HG03469 (cell line): ENCODE results near the gene C1QTNF8.
"Not testable (repeated sequence)": the region's sequence is repeated elsewhere in the genome, so short reads cannot be mapped to it uniquely, and the experiment has no call there.

Experiments used
- ATAC-seq: cut with Tn5 transposase; IDR thresholded peaks from one replicate; pipeline ENCODE4 v1.9.1; 2021; ENCODE audit warnings: mild to moderate bottlenecking, moderate library complexity, moderate number of reproducible peaks; ENCODE audit not compliant: unreplicated experiment

Gene C1QTNF8

DNA sequence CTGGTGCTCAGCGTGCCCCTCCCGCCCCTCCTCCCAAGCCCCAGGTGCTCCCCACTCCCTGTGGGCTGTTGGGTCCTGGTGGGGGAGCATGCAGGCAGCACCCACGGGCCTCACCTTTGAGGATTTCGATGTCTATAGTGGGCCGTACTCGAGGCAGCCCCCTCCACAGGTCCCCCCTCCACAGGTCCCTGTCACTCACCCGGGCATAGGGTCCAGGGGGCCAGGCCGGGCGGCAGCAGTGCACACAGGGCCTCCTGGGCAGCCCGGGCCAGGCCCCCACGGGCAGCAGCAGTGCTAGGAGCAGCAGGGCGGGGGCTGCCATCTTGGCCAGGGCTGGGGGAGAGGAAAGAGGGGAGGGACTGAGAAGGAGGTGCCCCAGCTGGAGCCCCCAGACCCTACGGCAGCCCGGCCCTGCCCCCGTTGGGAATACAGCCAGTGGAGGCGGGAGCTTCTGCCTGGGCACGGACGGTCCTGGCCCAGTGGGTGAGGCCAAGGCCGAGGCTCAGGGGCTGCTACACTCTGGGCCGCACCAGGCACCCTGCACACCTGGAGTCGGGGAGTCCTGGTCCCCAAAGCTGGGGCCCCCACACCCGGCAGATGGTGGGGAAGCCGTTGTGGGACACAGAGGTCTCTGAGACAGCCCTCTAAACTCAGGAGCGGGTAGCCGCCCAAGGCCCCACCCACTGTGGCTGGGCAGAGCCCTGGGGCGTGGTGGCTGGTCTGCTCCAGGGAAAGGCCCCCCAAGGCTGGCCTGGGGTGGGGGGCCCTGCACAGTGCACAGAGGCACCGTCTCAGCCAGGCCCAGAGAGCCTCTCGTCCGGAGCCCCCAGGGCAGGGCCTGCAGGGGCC is 1.2 kb downstream of the C1QTNF8 start:
- no peak for ATAC-seq

DNA sequence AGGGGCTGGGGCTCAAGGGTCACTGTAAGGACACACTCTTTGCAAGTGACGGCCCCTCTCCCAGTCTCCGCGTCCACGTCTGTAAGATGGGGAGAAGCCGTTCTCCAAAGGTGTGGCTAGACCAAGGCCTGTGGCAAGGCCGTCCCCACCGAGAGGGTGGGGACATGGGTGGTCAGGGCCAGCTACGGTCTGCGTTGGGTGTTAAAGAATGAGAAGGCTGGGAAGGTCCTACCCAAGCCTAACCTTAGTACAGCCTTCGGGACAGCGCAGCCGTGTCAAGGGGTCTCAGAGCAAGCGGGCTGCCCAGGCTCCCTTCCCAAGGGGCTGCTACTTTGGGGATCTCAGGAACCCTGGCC is 1.9 kb downstream of the C1QTNF8 start:
- no peak for ATAC-seq

DNA sequence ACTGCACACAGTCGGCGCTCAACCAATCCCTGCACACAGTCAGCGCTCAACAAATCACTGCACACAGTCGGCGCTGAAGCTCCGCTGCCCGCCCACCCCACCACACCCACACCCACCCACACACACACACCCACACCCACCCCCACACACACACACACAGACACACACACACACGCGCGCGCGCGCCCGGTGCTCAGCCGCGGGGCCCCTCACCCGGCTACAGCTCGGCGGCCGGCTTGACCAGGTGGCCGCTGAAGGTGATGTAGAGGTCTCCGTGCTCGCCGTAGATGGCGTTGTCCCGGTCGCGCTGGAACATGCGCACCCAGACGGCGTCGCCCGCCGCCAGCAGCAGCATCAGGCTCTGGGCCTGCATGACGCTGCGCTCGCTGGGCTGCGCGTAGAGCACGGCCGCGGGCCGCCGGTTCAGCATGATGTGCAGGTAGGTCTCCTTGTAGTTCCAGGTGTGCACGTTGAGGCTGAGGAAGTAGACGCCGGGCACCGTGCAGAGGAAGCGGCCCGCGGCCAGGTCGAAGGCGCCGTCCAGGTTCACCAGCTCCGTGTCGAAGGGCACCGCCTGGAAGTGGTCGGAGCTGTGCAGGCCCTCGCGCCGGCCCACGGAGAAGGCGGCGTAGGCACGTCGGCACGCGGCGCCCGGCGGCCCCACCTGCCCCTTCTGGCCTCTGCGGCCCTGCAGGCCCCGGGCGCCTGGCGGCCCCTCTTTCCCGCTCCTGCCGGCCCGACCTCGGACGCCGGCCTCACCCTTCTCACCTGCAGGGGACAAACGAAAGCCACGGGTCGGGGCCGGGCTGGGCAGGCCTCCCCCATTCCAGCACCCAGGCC is 2.5 kb downstream of the C1QTNF8 start:
- ATAC-seq: no peak

DNA sequence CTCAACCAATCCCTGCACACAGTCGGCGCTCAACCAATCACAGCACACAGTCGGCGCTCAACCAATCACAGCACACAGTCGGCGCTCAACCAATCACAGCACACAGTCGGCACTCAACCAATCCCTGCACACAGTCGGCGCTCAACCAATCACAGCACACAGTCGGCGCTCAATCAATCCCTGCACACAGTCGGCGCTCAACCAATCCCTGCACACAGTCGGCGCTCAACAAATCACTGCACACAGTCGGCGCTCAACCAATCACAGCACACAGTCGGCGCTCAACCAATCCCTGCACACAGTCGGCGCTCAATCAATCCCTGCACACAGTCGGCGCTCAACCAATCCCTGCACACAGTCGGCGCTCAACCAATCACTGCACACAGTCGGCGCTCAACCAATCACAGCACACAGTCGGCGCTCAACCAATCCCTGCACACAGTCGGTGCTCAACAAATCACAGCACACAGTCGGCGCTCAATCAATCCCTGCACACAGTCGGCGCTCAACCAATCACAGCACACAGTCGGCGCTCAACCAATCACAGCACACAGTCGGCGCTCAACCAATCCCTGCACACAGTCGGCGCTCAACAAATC is 3.3 kb downstream of the C1QTNF8 start:
- ATAC-seq: not testable (repeated sequence)

DNA sequence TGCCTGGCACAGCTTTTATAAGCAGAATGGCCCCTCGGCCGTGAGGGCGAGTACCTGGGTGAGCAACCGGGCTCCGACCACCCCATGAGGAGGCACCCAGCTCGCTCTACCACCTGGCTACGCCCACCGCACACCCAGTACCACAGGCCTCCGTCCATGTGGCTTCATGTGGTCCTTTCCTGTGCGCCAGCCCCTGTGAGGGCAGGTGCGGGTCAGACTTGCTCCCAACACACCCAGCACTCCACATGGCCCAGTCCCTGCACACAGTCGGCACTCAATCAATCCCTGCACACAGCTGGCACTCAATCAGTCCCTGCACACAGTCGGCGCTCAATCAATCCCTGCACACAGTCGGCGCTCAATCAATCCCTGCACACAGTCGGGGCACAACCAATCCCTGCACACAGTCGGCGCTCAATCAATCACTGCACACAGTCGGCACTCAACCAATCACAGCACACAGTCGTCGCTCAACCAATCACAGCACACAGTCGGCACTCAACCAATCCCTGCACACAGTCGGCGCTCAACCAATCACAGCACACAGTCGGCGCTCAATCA is 4.0 kb downstream of the C1QTNF8 start:
- ATAC-seq: no peak

DNA sequence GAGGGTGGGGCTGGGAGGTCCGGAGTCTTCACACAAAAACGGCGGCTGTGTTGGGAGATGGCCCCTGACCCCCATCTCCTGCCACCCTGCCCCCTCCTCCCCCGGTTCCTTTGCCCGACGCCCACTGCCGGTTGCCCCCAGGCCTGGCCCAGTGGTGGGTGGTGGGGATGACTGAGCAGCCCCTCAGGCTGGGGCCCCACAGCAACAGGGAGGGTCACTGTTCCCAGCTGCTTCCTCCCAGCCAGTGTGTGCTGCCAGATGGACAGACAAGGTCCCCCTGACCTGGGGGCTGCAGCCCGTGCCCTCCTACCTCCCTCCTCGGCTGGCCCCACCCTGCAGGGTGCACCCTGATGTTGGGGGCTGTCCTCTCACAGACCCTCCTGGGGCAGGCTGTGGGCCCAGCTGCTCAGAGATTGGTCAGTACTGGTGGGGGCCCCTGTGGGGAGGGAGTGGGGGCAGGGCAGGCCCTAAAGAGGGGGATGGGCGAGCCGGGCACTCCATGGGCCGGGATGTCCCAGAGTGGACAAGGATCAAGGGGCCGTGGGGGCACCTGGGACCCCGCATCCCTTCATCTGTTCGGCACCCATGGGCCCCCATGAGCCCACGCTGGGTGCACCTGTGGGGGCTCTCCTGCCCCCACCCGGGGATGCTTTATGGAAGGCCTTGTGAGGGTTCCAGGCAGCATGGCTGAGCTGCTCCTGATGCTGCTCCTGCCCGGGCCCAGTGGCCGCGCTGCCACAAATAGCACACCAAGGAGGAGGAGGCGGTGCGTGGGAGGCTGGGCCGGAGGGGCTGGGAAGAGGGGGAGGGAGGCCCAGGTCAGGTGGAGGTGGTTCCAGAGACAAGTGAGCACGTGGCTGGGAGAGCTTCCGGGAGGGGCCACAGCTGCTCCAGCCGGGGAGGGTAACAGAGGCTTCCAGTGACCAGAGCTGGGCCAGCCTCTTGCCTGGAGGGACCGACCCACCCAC is 5.1 kb downstream of the C1QTNF8 start:
- no peak for ATAC-seq

DNA sequence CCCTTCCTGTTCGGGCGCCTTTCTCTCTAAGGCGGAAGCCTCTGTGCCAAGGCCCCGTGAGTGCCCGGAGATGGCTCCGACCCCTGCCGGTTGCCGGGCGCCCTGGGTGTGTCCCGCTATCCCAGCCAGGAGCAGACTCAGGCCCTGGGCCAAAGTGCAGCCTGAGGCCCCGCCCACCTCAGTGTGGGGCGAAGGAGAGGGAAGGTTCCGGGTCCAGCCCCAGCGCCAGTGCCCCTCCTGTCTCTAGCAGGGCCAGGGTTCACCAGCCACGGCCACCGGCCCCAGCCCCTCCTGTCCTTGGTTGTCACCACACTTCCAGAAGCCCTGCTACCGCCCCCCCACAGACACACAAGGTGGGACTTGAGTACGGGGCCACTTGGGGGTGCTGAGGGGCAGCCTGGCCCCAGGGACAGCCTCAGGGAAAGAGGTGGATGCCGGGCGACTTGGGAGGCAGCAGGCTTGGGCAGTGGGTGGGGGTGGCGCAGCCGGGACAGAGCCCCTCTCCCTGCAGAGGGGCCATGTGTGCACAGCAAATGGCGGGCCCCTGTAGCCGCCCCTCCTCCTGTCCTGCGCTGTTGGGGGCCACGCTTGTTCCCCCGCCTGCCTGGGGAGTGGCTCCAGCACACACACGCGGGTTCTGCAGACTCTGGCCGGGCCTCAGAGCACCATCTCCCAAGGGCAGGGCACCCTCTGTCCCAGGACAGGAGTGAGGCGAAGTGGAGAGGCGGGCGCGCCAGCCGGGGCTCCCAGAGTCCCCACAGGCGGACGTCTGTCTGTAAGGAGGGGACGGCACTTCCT is 6.0 kb downstream of the C1QTNF8 start:
- no peak for ATAC-seq

GRCh38 chr16:1089439-1089821 is 6.6 kb downstream of the C1QTNF8 start:
- no peak for ATAC-seq

DNA sequence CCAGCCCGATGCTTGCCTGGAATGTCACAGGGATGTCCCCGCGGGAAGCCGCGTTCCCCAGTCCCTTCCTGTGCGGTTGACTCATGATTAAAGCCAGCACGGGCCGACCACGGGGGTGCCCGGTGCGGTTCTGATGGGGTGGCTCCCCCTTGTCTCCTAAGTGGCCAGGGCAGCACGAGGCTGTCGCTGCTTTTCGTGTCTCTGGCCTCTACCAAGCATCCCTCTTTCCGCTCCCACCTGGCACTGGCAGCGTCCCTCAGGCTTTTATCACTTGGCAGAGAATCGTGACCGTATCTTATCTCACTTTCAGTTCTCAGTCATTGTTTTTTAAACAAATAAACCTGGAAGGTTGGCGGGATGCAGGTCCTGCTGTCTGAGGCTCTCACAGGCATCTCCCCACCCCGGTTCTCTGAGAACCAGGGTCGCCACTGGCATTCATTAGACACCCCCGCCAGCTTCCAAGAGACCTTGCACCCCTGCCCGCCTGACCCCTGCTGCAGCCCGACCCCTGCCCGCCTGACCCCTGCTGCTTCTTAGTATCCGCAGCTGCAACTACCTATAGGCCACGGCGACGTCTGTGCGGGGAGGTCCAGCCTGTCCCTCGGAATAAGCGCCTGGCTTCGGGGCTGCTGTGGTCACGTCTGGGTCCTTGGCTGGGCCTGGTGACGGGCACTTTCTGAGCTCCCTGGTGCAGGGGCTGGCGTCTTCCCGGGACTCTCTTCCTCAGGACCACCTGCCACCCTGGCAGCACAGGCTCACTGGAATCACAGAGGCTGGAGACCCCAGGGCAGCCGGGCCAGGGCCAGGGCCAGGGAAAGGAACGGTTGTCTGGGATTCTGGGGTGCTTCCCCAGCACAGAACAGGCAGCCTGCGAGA is 7.5 kb downstream of the C1QTNF8 start:
- ATAC-seq: no peak

GRCh38 chr16:1086443-1086842 is 9.6 kb downstream of the C1QTNF8 start:
- not testable (repeated sequence) for ATAC-seq

DNA sequence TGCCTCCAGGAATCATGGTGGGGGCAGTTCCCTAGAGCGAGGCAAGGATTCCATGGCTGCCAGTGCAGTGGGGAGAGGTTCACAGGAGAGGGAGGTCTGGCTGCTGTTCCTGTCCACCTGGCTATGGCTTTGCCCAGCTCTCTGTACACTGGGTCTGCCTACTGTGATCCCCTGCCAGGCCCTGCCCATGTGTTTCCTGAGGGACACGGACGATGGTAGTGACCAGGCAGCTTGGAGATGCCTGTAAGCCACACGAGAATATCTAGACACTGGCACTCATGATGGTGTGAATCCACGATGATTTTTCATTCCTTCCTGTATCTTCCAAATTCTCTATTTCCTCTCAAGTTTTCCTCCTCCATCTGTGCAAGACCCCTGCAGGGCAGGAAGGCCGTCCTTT is 11.1 kb downstream of the C1QTNF8 start:
- no peak for ATAC-seq

DNA sequence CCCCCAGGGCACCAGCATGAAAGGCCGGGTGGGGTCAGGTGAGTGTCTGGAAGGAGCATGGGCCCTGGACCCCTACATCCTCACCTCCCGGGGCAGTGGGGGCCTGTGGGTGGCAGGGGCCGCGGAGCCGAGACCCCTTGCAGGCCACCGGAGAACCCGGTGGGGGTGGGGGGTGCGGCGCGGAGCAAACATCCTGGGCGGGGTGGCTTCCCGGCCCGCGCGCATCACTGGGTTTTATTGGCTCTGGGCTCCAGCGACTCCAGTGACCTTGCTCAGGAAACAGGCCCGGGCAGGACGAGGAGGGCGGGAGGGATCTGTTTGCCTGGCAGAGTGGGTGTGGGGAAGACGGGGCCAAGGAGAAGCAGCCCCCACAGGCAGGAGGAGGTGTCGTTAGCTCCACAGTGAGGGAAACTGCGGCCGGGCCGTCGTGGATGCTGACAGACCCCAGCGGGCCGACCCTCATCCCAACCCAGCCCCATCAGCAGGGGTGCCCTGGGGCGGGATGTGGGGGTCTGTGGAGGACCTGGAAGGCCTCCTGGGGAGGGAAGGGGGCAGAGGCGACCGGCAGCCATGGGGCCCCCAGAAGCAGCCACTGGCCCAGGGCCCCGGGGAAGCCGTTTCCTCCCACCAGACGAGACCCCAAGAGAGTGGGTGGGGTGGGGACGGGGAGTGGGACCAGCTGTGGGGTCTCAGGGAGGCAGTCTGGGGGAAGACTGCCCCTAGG is 12.9 kb downstream of the C1QTNF8 start:
- ATAC-seq: no peak

DNA sequence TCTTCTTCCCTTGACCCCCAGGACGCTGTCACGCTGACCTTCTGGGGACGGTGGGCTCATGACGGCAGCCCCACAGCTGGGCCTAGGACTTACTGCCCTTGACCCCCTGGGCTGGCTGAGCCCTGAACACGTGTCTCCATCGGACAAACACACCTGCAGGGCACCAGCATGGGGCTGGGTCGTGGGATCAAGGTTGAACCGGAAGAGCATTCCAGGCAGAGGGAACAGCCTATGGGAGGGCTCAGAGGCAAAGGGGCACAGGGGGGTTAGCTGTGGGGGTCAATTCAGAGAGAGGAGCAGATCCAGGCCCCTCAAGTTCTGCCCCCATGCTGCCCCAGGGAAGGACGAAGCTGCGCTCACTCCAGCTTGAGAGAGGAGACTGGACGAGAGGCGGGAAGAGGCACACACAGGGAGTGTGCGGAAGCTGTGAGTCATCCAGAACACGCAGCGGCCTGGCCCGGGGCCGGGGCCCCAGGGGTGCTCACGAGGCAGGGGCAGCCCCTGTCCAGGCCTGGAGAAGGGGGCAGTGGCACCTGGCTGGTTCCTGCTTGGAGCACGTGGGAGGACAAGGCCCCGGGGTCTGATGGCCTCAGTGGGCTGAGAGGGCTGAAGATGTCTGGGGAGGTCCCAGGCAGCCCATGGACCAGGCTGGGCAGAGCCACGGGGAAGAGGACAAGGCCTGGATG is 13.6 kb downstream of the C1QTNF8 start:
- ATAC-seq: no peak

DNA sequence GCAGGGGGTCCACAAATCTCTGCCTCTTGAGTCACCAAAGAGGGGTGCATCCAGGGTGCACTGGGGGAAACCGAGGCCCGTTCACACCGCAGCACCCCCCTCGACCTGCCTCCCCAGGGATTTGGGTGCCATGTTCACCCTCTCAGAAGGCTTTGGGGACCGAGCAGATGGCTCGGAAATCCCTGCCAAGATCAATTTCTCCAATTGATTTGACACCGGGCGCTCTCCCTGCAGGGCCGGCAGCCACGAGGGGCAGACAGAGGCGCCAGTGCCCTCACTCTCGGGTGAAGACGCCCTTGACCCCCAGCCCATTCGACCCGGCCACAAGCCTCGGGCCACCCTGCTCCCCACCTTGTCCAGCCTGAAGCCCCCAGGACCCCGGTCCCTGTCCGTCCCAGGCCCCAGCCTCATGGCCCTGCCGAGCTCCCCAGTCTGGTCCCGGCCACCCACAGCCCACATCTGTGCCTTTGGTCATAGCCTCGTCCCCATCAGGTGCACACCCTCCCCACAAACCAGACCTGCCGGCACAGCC is 14.2 kb downstream of the C1QTNF8 start:
- ATAC-seq: no peak

DNA sequence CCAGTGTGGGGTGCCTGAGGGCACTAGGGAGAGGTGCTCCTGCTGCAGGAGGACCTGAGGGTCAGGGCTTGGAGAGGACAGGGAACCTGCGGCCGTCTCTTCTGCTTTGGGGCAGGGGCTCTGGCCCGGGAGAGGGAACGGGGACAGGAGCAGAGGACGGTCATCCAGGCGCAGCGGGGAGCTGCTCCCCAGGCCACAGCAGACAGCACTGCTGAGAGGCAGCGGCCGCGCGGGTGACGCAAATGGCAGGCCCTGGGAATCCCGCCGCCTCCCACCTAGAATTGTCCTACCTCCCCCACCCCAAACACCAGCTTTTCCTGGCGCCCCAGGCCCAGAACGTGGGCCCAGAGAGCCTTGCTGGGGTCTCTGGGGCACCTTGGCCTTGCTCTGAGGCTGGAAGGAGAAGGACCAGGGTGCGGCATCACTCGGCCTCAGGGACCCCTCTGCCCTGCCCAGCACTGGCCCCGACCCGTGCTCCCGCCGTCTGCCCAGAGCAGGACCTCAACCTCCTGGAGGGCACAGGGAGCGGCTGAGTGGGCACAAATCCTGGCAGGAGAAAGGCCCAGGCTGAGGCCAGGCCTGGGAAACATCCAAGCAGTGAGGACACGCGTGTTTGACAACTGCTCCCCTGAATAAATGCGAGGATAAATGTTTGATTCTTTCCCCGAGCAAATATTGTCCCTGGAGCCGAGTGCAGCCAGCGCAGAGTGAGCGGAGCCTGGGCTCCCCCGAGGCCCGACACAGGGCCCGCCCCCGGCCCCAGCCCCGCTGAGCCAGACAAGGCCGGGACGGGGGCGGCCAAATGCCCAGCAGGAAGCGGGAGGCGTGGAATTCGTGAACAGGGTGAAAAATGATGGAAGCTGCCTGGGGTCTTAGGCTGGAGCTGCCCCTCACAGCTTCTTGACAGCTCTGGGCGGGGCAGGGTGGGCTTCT is 15.0 kb downstream of the C1QTNF8 start:
- ATAC-seq: no peak
